GM12872 (cell line): ENCODE results near the gene EIF4G3.

Source experiments
- CTCF ChIP-seq: IDR thresholded peaks from 3 replicates; pipeline ENCODE4 v1.5.1; 2011; ENCODE audit warnings: low read depth, mild to moderate bottlenecking, low read length, moderate library complexity; ENCODE audit not compliant: insufficient read depth

EIF4G3 gene

GRCh38 chr1:20883766-20884165 is 292.9 kb downstream of the EIF4G3 start:
- TF ChIP-seq CTCF: no peak

DNA sequence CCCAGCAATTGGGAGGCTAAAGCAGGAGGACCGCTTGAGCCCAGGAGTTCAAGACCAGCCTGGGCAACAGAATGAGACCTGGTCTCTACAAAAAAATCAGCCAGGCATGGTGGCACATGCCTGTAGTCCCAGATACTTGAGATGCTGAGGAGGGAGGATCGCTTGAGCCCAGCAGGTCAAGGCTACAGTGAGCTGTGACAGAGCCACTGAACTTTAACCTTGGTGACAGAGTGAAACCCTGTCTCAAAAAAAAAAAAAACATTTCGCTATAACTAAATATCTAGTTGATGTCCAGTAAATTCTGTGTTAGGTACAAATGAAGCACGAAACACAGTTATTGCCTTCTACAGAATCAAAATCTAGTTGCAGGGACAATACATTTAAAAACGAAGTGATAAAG is 293.9 kb downstream of the EIF4G3 start:
- TF ChIP-seq CTCF: no peak

GRCh38 chr1:20878799-20879198 is 297.9 kb downstream of the EIF4G3 start:
- TF ChIP-seq CTCF: no peak

DNA sequence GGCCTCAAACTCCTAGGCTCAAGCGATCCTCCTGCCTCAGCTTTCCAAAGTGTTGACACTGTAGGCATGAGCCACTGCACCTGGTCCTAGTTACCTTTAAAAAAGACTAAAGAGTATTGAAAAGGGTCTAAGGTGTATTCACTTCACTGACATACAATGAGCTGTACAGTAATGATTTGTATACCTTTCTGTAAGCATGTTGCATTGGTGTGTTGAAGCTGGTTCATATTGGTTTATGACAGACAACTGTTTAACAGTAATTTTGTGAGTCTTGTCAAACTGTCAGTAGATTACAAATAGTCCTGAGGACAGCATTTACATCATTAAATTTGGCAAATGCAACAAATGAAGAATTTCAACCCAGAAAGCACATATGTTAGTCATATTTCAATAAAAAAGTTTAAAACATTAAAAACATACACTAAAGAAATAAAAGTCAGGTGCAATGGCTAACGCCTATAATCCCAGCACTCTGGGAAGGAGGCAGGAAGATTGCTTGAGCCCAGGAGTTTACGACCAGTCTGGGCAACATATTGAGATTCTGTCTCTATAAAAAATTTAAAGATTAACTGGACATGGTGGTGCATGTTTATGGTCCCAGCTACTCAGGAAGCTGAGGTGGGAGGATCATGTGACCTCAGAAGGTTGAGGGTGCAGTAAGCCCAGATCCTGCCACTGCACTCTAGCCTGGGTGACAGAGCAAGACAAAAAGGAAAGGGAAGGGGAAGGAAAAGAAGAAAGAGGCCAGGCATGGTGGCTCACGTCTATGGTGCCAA is 301.3 kb downstream of the EIF4G3 start:
- TF ChIP-seq CTCF: no peak

DNA sequence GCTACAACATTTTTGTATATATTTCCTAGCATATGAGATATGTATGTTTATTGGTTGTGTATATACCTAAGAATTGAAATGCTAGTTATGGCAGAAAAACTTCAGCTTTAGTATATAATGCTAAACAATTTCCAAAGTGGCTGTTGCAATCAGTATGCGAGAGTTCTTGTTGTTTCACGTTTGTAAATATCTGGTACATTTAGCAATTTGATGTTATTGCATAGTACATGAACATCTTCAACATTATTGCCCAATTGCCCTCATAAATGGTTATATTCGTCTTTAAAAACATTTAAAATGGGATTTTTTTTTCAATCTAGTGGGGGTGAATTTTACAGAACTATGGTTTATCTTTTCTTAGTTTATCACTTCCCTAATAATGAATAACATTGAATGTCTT is 303.4 kb downstream of the EIF4G3 start:
- no peak for TF ChIP-seq CTCF

DNA sequence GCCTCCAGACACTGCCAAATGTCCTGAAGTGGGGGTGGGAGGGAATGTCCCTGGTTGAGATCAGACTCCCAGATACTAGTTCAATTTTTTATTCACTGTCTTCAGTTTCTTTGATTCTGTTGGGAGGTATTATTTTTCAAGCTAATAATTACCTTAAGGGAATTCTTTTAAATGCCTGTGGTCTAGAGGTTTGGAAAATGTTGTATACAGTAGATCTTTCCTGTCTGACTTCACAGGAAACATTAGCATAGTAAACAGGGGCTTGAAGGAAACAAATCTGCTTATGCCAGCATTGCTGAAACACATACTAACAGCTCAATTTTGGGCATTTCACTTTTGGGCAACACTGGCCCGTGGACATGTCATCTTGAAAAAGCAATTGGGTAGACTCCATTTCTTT is 305.3 kb downstream of the EIF4G3 start:
- TF ChIP-seq CTCF: no peak

GRCh38 chr1:20870718-20871117 is 306.0 kb downstream of the EIF4G3 start:
- no peak for TF ChIP-seq CTCF
